Measurements from ENCODE around the gene CDK1.
"Not testable (repeated sequence)": the region's sequence is repeated elsewhere in the genome, so short reads cannot be mapped to it uniquely, and the experiment has no call there.

Gene CDK1

GRCh38 chr10:60822809-60823208 lies 44.5 kb downstream of the CDK1 start:
- TF ChIP-seq, protein P1, sequence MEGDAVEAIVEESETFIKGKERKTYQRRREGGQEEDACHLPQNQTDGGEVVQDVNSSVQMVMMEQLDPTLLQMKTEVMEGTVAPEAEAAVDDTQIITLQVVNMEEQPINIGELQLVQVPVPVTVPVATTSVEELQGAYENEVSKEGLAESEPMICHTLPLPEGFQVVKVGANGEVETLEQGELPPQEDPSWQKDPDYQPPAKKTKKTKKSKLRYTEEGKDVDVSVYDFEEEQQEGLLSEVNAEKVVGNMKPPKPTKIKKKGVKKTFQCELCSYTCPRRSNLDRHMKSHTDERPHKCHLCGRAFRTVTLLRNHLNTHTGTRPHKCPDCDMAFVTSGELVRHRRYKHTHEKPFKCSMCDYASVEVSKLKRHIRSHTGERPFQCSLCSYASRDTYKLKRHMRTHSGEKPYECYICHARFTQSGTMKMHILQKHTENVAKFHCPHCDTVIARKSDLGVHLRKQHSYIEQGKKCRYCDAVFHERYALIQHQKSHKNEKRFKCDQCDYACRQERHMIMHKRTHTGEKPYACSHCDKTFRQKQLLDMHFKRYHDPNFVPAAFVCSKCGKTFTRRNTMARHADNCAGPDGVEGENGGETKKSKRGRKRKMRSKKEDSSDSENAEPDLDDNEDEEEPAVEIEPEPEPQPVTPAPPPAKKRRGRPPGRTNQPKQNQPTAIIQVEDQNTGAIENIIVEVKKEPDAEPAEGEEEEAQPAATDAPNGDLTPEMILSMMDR (IDR thresholded peaks at IDR 0.05; ENCODE audit: unreplicated experiment in 3 of 3): no peak
- Mint-ChIP-seq H3K9me3 (no peaks in the 10 kb centered on the region), H3K27me3 (ENCODE audit: low read depth) (no peaks in the 10 kb centered on the region), H3K27ac (peak overlapping the region; percentile 53 to 98 (median 76)), H3K36me3 (ENCODE audit: low read depth) (no peaks in the 10 kb centered on the region), H3K4me3 (no peak overlapping the region), H3K4me1 (peaks cover 58% of the 10 kb centered on the region)

DNA sequence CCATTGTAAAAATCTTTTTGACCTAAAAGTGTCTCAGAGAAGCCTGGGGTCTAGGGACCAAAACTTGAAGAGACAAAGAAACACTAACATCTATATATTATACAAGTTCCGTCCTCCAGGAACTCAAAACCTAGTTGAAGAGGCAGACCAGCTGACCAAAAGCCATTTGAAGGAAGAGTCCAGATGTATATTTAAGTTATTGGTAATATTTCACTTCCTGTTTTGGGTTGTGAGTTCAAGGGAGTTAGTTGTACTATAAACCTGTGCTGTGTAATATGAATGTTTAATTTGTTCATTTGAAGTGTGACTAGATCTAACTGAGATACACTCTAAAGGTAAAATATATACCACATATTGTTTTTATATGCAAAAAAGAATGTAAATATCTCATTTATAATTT lies 45.0 kb downstream of the CDK1 start:
- no peaks in the 10 kb centered on the region for H3K9me3 Mint-ChIP-seq
- H3K4me3 Mint-ChIP-seq: no peak overlapping the region
- H3K4me1 Mint-ChIP-seq: peaks cover 58% of the 10 kb centered on the region
- peak overlapping the region; percentile 53 to 98 (median 76) for H3K27ac Mint-ChIP-seq
- H3K36me3 Mint-ChIP-seq (ENCODE audit: low read depth): no peaks in the 10 kb centered on the region
- TF ChIP-seq, protein P1 (IDR thresholded peaks at IDR 0.05; ENCODE audit: unreplicated experiment in 3 of 3): no peak
- no peaks in the 10 kb centered on the region for H3K27me3 Mint-ChIP-seq (ENCODE audit: low read depth)

GRCh38 chr10:60825520-60825919 lies 47.2 kb downstream of the CDK1 start:
- peaks cover 41% of the 10 kb centered on the region for H3K4me1 Mint-ChIP-seq
- H3K9me3 Mint-ChIP-seq: no peaks in the 10 kb centered on the region
- no peak overlapping the region for H3K27ac Mint-ChIP-seq
- TF ChIP-seq, protein P1 (IDR thresholded peaks at IDR 0.05; ENCODE audit: unreplicated experiment in 3 of 3): no peak
- H3K27me3 Mint-ChIP-seq (ENCODE audit: low read depth): no peaks in the 10 kb centered on the region
- no peak overlapping the region for H3K4me3 Mint-ChIP-seq
- H3K36me3 Mint-ChIP-seq (ENCODE audit: low read depth): no peaks in the 10 kb centered on the region

- TF ChIP-seq, protein P1 (IDR thresholded peaks at IDR 0.05; ENCODE audit: unreplicated experiment in 3 of 3): no peak
- H3K4me1 Mint-ChIP-seq: peaks cover 21% of the 10 kb centered on the region
- no peaks in the 10 kb centered on the region for H3K27me3 Mint-ChIP-seq (ENCODE audit: low read depth)
- H3K36me3 Mint-ChIP-seq (ENCODE audit: low read depth): no peaks in the 10 kb centered on the region
- no peak overlapping the region for H3K4me3 Mint-ChIP-seq
- no peaks in the 10 kb centered on the region for H3K9me3 Mint-ChIP-seq
- peak overlapping the region; percentile 20 to 40 (median 27) for H3K27ac Mint-ChIP-seq
Measured at GRCh38 chr10:60827791-60828488, 49.7 kb downstream of the CDK1 start.

GRCh38 chr10:60828489-60828852 lies 50.2 kb downstream of the CDK1 start:
- Mint-ChIP-seq H3K27ac (peak overlapping the region; percentile 20 to 40 (median 27)), H3K4me1 (peaks cover 21% of the 10 kb centered on the region), H3K27me3 (ENCODE audit: low read depth) (no peaks in the 10 kb centered on the region), H3K4me3 (no peak overlapping the region), H3K9me3 (no peaks in the 10 kb centered on the region), H3K36me3 (ENCODE audit: low read depth) (no peaks in the 10 kb centered on the region)
- TF ChIP-seq, protein P1 (IDR thresholded peaks at IDR 0.05; ENCODE audit: unreplicated experiment in 3 of 3): no peak

GRCh38 chr10:60832136-60832535 lies 53.9 kb downstream of the CDK1 start:
- peaks cover 13% of the 10 kb centered on the region for H3K4me1 Mint-ChIP-seq
- not testable (repeated sequence) for H3K27me3 Mint-ChIP-seq (ENCODE audit: low read depth); H3K36me3 Mint-ChIP-seq (ENCODE audit: low read depth); H3K27ac Mint-ChIP-seq; H3K9me3 Mint-ChIP-seq; H3K4me3 Mint-ChIP-seq

Data from nephron (organoid).